ENCODE data around the gene TARBP1.

GRCh38 chr1:234466945-234467344, 12.0 kb downstream of the TARBP1 start:
- TF ChIP-seq CTCF (conservative IDR thresholded peaks at IDR 0.05; ENCODE audit: low read depth, low read length) (no peak), RAD21 (IDR thresholded peaks at IDR 0.05; ENCODE audit: low read length) (no peak), MAZ (IDR thresholded peaks at IDR 0.05; ENCODE audit: borderline replicate concordance, low read depth, low read length) (no peak), RFX5 (IDR thresholded peaks at IDR 0.05; ENCODE audit: low read depth, low read length) (no peak), POLR2A (IDR thresholded peaks at IDR 0.05; ENCODE audit: low read depth, low read length) (no peak)

All from IMR-90 (cell line).